ENCODE results near the gene PHACTR3. TPM values are rescaled to one million over a fixed set of nuclear protein-coding genes. Genes with fewer than 3 reads are reported as not detected.

The PHACTR3 gene
- total RNA-seq, 3 donors from 2014 or later = 0.11 TPM; not detected in 2

GRCh38 chr20:59650418-59650817, 46.1 kb downstream of the PHACTR3 start:
- DNase-seq (no peak), ATAC-seq (no peak)
- Mint-ChIP-seq H3K27me3 (ENCODE audit: low read depth) (peaks cover 12% of the 10 kb centered on the region), H3K9me3 (peaks cover 11% of the 10 kb centered on the region), H3K4me1 (ENCODE audit: low read depth) (no peaks in the 10 kb centered on the region), H3K4me3 (no peak overlapping the region), H3K36me3 (ENCODE audit: insufficient read depth) (no peaks in the 10 kb centered on the region)

- DNase-seq = no peak
- Mint-ChIP-seq H3K9me3 (peaks cover 24% of the 10 kb centered on the region), H3K4me1 (ENCODE audit: low read depth) (no peaks in the 10 kb centered on the region), H3K4me3 (no peak overlapping the region), H3K36me3 (ENCODE audit: insufficient read depth) (no peaks in the 10 kb centered on the region), H3K27me3 (ENCODE audit: low read depth) (peaks cover 12% of the 10 kb centered on the region)
- no peak for ATAC-seq
Observed at GRCh38 chr20:59652381-59652780, 48.0 kb downstream of the PHACTR3 start.

GRCh38 chr20:59656417-59656816, 52.1 kb downstream of the PHACTR3 start:
- no peaks in the 10 kb centered on the region for H3K4me1 Mint-ChIP-seq (ENCODE audit: low read depth)

GRCh38 chr20:59657459-59658046, 53.2 kb downstream of the PHACTR3 start:
- no peaks in the 10 kb centered on the region for H3K36me3 Mint-ChIP-seq (ENCODE audit: insufficient read depth)
- H3K4me1 Mint-ChIP-seq (ENCODE audit: low read depth) = no peaks in the 10 kb centered on the region
- H3K27me3 Mint-ChIP-seq (ENCODE audit: low read depth) = peaks cover 9% of the 10 kb centered on the region
- no peak overlapping the region for H3K4me3 Mint-ChIP-seq
- H3K9me3 Mint-ChIP-seq = peaks cover 36% of the 10 kb centered on the region
- ATAC-seq (no peak), DNase-seq (no peak)

More at GRCh38 chr20:59656417-59656816, 52.1 kb downstream of the PHACTR3 start:
- peaks cover 2% of the 10 kb centered on the region for H3K27me3 Mint-ChIP-seq (ENCODE audit: low read depth)
- DNase-seq (no peak), ATAC-seq (no peak)
- no peak overlapping the region for H3K4me3 Mint-ChIP-seq
- no peaks in the 10 kb centered on the region for H3K36me3 Mint-ChIP-seq (ENCODE audit: insufficient read depth)
- peaks cover 36% of the 10 kb centered on the region for H3K9me3 Mint-ChIP-seq

GRCh38 chr20:59660471-59660870, 56.1 kb downstream of the PHACTR3 start:
- peaks cover 10% of the 10 kb centered on the region for H3K27me3 Mint-ChIP-seq (ENCODE audit: low read depth)
- DNase-seq = no peak
- H3K9me3 Mint-ChIP-seq = peaks cover 33% of the 10 kb centered on the region
- H3K36me3 Mint-ChIP-seq (ENCODE audit: insufficient read depth) = no peaks in the 10 kb centered on the region
- ATAC-seq = no peak
- H3K4me1 Mint-ChIP-seq (ENCODE audit: low read depth) = no peaks in the 10 kb centered on the region
- H3K4me3 Mint-ChIP-seq = no peak overlapping the region

GRCh38 chr20:59661153-59661552, 56.8 kb downstream of the PHACTR3 start:
- Mint-ChIP-seq H3K36me3 (ENCODE audit: insufficient read depth) (no peaks in the 10 kb centered on the region), H3K4me1 (ENCODE audit: low read depth) (no peaks in the 10 kb centered on the region), H3K9me3 (peaks cover 26% of the 10 kb centered on the region), H3K4me3 (no peak overlapping the region), H3K27me3 (ENCODE audit: low read depth) (peaks cover 12% of the 10 kb centered on the region)
- DNase-seq = no peak
- no peak for ATAC-seq

GRCh38 chr20:59661621-59662020, 57.3 kb downstream of the PHACTR3 start:
- H3K36me3 Mint-ChIP-seq (ENCODE audit: insufficient read depth) = no peaks in the 10 kb centered on the region
- DNase-seq (no peak), ATAC-seq (no peak)
- peaks cover 12% of the 10 kb centered on the region for H3K27me3 Mint-ChIP-seq (ENCODE audit: low read depth)
- H3K9me3 Mint-ChIP-seq = peaks cover 22% of the 10 kb centered on the region
- H3K4me3 Mint-ChIP-seq = no peak overlapping the region
- no peaks in the 10 kb centered on the region for H3K4me1 Mint-ChIP-seq (ENCODE audit: low read depth)

GRCh38 chr20:59662161-59662560, 57.8 kb downstream of the PHACTR3 start:
- Mint-ChIP-seq H3K4me3 (no peak overlapping the region), H3K9me3 (peaks cover 16% of the 10 kb centered on the region), H3K36me3 (ENCODE audit: insufficient read depth) (no peaks in the 10 kb centered on the region), H3K4me1 (ENCODE audit: low read depth) (no peaks in the 10 kb centered on the region), H3K27me3 (ENCODE audit: low read depth) (peaks cover 12% of the 10 kb centered on the region)
- ATAC-seq (no peak), DNase-seq (no peak)

GRCh38 chr20:59662856-59663512, 58.6 kb downstream of the PHACTR3 start:
- DNase-seq (no peak), ATAC-seq (no peak)
- no peaks in the 10 kb centered on the region for H3K36me3 Mint-ChIP-seq (ENCODE audit: insufficient read depth)
- no peaks in the 10 kb centered on the region for H3K4me1 Mint-ChIP-seq (ENCODE audit: low read depth)
- peaks cover 8% of the 10 kb centered on the region for H3K9me3 Mint-ChIP-seq
- peaks cover 12% of the 10 kb centered on the region for H3K27me3 Mint-ChIP-seq (ENCODE audit: low read depth)
- H3K4me3 Mint-ChIP-seq = no peak overlapping the region

GRCh38 chr20:59663513-59664060, 59.2 kb downstream of the PHACTR3 start:
- no peaks in the 10 kb centered on the region for H3K4me1 Mint-ChIP-seq (ENCODE audit: low read depth)
- no peak for DNase-seq
- H3K36me3 Mint-ChIP-seq (ENCODE audit: insufficient read depth) = no peaks in the 10 kb centered on the region
- peaks cover 4% of the 10 kb centered on the region for H3K9me3 Mint-ChIP-seq
- no peak for ATAC-seq
- H3K4me3 Mint-ChIP-seq = no peak overlapping the region
- H3K27me3 Mint-ChIP-seq (ENCODE audit: low read depth) = peaks cover 12% of the 10 kb centered on the region

- DNase-seq (no peak), ATAC-seq (no peak)
- H3K9me3 Mint-ChIP-seq = peaks cover 3% of the 10 kb centered on the region
- no peak overlapping the region for H3K4me3 Mint-ChIP-seq
- peaks cover 12% of the 10 kb centered on the region for H3K27me3 Mint-ChIP-seq (ENCODE audit: low read depth)
- no peaks in the 10 kb centered on the region for H3K36me3 Mint-ChIP-seq (ENCODE audit: insufficient read depth)
- H3K4me1 Mint-ChIP-seq (ENCODE audit: low read depth) = no peaks in the 10 kb centered on the region
Observed at GRCh38 chr20:59664421-59664941, 60.1 kb downstream of the PHACTR3 start.

GRCh38 chr20:59665656-59666555, 61.6 kb downstream of the PHACTR3 start:
- no peak overlapping the region for H3K4me3 Mint-ChIP-seq
- no peaks in the 10 kb centered on the region for H3K4me1 Mint-ChIP-seq (ENCODE audit: low read depth)
- no peaks in the 10 kb centered on the region for H3K9me3 Mint-ChIP-seq
- ATAC-seq = no peak
- H3K36me3 Mint-ChIP-seq (ENCODE audit: insufficient read depth) = no peaks in the 10 kb centered on the region
- no peak for DNase-seq
- peaks cover 12% of the 10 kb centered on the region for H3K27me3 Mint-ChIP-seq (ENCODE audit: low read depth)

GRCh38 chr20:59666586-59666985, 62.2 kb downstream of the PHACTR3 start:
- Mint-ChIP-seq H3K27me3 (ENCODE audit: low read depth) (peaks cover 9% of the 10 kb centered on the region), H3K36me3 (ENCODE audit: insufficient read depth) (no peaks in the 10 kb centered on the region), H3K4me1 (ENCODE audit: low read depth) (no peaks in the 10 kb centered on the region), H3K4me3 (no peak overlapping the region), H3K9me3 (no peaks in the 10 kb centered on the region)
- no peak for ATAC-seq
- DNase-seq = no peak

GRCh38 chr20:59667131-59667530, 62.8 kb downstream of the PHACTR3 start:
- H3K9me3 Mint-ChIP-seq = no peaks in the 10 kb centered on the region
- no peaks in the 10 kb centered on the region for H3K36me3 Mint-ChIP-seq (ENCODE audit: insufficient read depth)
- peaks cover 6% of the 10 kb centered on the region for H3K27me3 Mint-ChIP-seq (ENCODE audit: low read depth)
- DNase-seq (no peak), ATAC-seq (no peak)
- no peaks in the 10 kb centered on the region for H3K4me1 Mint-ChIP-seq (ENCODE audit: low read depth)
- H3K4me3 Mint-ChIP-seq = no peak overlapping the region

All from activated T-cell treated with anti-CD3 and anti-CD28 coated beads, Interleukin-2, amount 50 U/mL, for 4 hours (primary cell).